Rectal smooth muscle tissue (tissue), 1 donor: Measurements from ENCODE around the gene SLC9A8.

Experiments
- H3K27ac ChIP-seq: one replicate; pipeline ENCODE4 v1.7.0; 2013; ENCODE audit warnings: low read depth, low read length, inconsistent platforms
- H3K27me3 ChIP-seq: one replicate; pipeline ENCODE4 v1.7.0; 2013; ENCODE audit warnings: low read length; ENCODE audit not compliant: control insufficient read depth, insufficient read depth
- H3K36me3 ChIP-seq: one replicate; pipeline ENCODE4 v1.7.0; 2013; ENCODE audit warnings: low read length; ENCODE audit not compliant: control insufficient read depth, insufficient read depth
- H3K4me1 ChIP-seq: one replicate; pipeline ENCODE4 v1.7.0; 2013; ENCODE audit warnings: low read length; ENCODE audit not compliant: control insufficient read depth, insufficient read depth
- H3K4me3 ChIP-seq: one replicate; pipeline ENCODE4 v1.7.0; 2013; ENCODE audit warnings: low read length
- H3K9ac ChIP-seq: one replicate; pipeline ENCODE4 v1.7.0; 2013; ENCODE audit warnings: low read length

SLC9A8 gene

GRCh38 chr20:49825521-49826033, 12.9 kb downstream of the SLC9A8 start:
- H3K4me1 ChIP-seq = peaks cover 3% of the 10 kb centered on the region

DNA sequence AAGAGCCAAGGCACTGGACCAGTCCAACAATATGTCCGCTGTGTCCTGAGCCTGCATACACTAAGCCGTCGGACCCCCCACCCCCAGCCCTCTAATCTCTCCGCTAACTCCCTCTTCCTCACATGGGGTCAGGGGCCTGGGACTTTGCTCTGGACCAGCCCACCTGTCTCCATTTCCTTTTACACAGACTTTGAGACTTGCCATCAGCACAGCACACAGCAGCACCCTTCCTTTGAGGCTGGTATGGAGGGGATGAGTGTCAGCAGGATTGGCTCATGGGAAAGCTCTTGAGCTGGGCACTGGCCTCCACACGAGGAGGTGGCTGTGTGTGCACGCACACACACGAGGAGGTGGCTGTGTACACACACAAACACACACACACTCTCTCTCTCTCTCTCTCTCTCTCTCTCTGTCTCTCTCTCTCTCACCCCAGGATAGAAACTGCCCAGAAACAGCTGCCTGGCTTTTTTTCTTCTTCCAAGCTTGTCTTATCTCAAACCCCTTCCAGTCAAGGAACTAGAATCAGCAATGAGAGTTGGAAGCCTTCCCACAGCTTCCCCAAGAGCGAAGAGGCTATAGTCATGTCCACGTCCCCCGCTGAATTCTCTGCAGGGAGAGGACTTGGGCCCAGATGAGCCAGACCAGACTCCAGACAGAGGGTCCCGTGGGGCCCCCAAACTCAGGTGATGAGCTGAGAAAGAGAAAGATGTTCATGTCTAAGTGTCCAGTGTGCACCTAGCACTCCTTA, 18.6 kb downstream of the SLC9A8 start:
- H3K27me3 ChIP-seq = no peaks in the 10 kb centered on the region
- H3K27ac ChIP-seq = no peak overlapping the region
- no peak overlapping the region for H3K4me3 ChIP-seq
- peaks cover 6% of the 10 kb centered on the region for H3K36me3 ChIP-seq
- no peak overlapping the region for H3K9ac ChIP-seq
- no peaks in the 10 kb centered on the region for H3K4me1 ChIP-seq

More at GRCh38 chr20:49825521-49826033, 12.9 kb downstream of the SLC9A8 start:
- Histone ChIP-seq H3K4me3 (no peak overlapping the region), H3K27ac (no peak overlapping the region), H3K36me3 (peaks cover 2% of the 10 kb centered on the region), H3K9ac (no peak overlapping the region), H3K27me3 (no peaks in the 10 kb centered on the region)

DNA sequence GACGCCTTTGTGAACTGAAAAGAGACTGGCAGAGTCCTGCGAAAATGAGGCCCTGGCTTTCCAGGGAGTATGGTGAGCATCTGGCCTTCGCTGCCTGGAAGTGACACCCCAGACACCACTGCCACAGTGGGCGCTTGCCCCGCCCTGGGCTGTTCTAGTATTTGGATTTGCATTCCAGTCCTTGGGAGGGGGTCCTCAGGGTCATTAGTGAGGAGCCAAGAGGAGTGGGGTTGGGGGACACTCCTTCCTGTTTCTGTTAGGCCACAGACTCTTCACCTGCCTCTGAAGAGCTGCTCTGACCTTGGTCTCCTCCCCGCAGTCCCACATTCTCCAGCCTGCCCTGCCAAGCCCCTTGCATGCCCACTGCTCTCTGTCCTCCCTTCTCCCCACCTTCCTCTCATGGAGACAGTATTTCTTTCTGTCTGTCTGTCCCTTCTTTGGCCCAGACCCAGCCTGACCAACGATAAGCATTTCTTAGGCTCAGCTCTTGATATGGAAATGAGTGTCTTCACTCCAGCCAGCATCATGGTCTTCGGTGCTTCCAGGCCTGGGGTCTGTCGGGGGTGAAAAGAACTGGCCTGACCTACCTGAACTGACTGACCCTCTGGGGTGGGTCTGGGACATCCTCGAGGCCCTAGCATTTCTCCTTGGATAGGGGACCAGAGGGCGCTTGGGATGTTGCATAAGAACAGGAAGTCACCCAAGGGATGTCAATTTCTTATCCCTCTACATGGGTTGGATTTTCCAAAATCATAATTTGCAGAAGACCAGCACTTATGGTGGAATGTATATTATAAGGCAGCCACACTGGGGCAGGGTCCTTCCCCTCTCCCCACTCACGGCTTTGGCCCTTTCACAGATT, 19.4 kb downstream of the SLC9A8 start:
- Histone ChIP-seq H3K9ac (no peak overlapping the region), H3K27ac (no peak overlapping the region), H3K36me3 (peaks cover 6% of the 10 kb centered on the region), H3K4me1 (no peaks in the 10 kb centered on the region), H3K27me3 (no peaks in the 10 kb centered on the region), H3K4me3 (no peak overlapping the region)

DNA sequence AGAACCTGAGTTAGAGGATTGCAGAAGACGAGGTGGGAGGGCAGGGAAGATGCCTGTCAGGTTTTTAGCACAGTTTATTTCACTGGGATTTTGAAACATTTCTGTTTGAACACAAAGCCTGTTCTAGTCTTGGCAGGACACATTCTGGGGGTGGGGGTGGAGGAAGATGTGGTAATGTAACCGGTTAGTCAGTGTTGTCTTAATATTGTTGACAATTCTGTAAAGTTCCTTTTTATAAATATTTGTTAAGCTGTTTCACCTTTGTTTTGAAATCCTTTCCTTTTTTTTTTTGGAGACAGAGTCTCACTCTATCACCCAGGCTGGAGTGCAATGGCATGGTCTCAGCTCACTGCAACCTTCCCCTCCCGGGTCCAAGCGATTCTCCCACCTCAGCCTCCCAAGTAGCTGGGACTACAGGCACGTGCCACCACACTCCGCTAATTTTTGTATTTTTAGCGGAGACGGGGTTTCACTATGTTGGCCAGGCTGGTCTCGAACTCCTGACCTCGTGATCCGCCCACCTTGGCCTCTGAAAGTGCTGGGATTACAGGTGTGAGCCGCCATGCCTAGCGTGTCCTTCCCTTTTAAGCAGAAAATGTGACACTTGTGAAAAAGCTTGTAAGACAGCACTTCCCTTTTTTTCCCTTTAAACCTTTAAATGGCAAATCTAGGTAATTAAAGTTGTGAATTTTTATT, 20.2 kb downstream of the SLC9A8 start:
- Histone ChIP-seq H3K4me3 (no peak overlapping the region), H3K27me3 (no peaks in the 10 kb centered on the region), H3K4me1 (no peaks in the 10 kb centered on the region), H3K36me3 (peaks cover 6% of the 10 kb centered on the region), H3K27ac (no peak overlapping the region), H3K9ac (no peak overlapping the region)

- Histone ChIP-seq H3K36me3 (peaks cover 6% of the 10 kb centered on the region), H3K4me1 (no peaks in the 10 kb centered on the region), H3K27me3 (no peaks in the 10 kb centered on the region), H3K4me3 (no peak overlapping the region), H3K27ac (no peak overlapping the region), H3K9ac (no peak overlapping the region)
Measured at GRCh38 chr20:49833483-49833882, 20.9 kb downstream of the SLC9A8 start.

DNA sequence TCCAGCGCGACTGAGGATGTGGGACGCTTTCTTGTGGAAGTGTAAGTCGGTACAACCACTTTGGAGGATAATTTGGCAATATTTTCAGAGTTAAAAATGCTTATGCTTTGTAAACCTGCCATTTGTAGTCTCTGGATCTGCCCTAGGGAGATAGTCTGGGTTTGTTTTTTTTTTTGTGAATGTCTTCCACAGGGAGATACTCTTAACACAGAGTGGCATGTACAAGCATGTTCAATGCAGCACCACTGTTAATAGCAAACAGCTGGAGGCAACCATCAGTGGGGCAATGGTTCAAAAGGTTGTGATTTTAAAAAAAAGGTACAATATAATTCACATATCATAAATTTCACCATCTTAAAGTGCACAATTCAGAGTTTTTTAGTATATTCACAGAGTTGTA, 22.4 kb downstream of the SLC9A8 start:
- H3K27ac ChIP-seq = no peak overlapping the region
- no peak overlapping the region for H3K9ac ChIP-seq
- peaks cover 6% of the 10 kb centered on the region for H3K36me3 ChIP-seq
- no peaks in the 10 kb centered on the region for H3K27me3 ChIP-seq
- H3K4me3 ChIP-seq = no peak overlapping the region
- H3K4me1 ChIP-seq = no peaks in the 10 kb centered on the region

DNA sequence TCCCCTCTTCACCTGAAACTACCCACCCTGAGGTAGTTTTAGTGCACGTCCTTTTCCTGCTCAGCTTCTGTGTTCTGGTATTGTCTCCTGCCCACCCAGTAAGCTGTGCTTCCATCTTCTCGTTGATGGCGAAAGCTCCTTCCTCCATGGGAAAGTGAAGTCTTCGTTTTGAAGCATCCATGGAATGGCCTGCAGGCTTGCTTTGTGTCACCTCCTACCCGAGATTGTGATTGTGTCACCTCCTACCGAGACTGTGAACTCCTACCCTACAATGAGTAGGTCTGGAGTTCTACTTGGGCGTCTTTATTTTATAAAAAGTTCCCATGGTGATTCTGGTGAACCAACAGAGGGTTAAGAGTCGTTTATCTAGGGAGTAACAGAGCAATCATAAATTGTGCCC, 25.9 kb downstream of the SLC9A8 start:
- H3K4me1 ChIP-seq = no peaks in the 10 kb centered on the region
- H3K27me3 ChIP-seq = no peaks in the 10 kb centered on the region
- no peak overlapping the region for H3K9ac ChIP-seq
- H3K36me3 ChIP-seq = no peaks in the 10 kb centered on the region
- no peak overlapping the region for H3K27ac ChIP-seq
- H3K4me3 ChIP-seq = no peak overlapping the region

DNA sequence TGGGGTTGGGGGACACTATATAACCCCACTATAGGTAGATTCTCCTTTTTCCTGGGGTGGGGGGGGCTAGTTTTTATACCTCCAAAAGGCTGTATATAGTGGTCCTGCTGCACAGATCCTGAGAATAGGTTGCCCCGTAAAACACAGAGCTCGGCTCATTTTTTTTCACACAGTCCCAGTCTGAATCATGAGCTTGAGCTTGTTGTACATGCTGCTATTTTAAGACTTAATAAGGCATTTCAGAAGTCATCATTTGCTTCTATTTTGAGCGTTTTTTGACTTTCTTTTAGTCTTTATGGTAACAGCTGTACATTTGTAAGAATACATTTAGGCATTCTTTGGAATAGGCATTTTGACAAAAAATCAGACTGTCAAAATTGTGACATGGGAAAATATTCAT, 30.5 kb downstream of the SLC9A8 start:
- Histone ChIP-seq H3K27ac (no peak overlapping the region), H3K4me1 (peaks cover 4% of the 10 kb centered on the region), H3K9ac (no peak overlapping the region), H3K27me3 (no peaks in the 10 kb centered on the region), H3K36me3 (peaks cover 2% of the 10 kb centered on the region), H3K4me3 (no peak overlapping the region)

- no peak overlapping the region for H3K4me3 ChIP-seq
- H3K27me3 ChIP-seq = no peaks in the 10 kb centered on the region
- no peak overlapping the region for H3K9ac ChIP-seq
- H3K4me1 ChIP-seq = peaks cover 4% of the 10 kb centered on the region
- no peak overlapping the region for H3K27ac ChIP-seq
- H3K36me3 ChIP-seq = peaks cover 4% of the 10 kb centered on the region
Measured at GRCh38 chr20:49843770-49844380, 31.2 kb downstream of the SLC9A8 start.

DNA sequence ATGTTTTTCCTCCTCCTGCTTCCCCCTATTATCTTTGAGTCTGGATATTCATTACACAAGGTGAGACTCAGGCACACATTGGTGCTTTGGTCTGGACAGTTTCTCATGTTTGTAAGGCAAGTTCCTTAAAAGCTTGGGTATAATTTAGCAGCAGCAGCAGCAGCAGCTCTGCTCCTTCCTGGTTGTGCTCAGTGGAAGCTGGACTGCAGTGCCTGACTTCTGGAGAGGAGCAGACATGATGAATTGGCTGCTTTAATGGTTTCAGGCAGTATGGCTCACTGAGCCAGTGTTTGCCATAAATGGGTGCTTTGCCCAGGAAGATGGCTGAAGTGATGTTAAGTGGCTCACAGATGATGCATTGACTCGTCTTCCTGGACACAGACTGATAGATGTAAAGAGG, 32.4 kb downstream of the SLC9A8 start:
- Histone ChIP-seq H3K27me3 (no peaks in the 10 kb centered on the region), H3K4me3 (no peak overlapping the region), H3K9ac (no peak overlapping the region), H3K27ac (no peak overlapping the region), H3K4me1 (peaks cover 4% of the 10 kb centered on the region), H3K36me3 (peaks cover 13% of the 10 kb centered on the region)

DNA sequence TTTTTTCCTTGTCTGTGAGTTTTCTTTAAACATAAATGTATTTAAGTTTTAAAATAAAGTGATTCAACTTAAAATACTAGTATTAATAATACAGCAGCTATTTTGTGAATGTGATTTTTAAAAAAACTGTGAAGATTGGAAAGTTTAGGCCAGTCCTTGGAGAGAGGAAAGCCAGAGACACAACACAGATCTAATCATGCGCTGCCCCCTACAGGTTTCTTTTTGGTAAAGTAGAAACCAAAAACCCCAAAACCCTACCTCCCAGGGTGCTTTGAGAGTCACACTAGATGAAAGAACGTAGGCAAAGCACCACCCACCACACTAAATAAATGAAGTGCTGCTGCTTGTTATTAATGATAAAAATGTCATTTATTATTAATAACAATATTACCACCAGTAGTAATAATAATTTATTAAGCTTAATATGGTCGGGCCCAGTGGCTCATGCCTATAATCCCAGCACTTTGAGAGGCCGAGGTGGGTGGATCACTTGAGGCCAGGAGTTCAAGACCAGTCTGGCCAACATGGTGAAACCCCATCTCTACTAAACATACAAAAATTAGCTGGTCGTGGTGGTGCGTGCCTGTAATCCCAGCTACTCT, 33.7 kb downstream of the SLC9A8 start:
- Histone ChIP-seq H3K4me1 (peaks cover 4% of the 10 kb centered on the region), H3K27ac (no peak overlapping the region), H3K9ac (no peak overlapping the region), H3K36me3 (peaks cover 13% of the 10 kb centered on the region), H3K27me3 (no peaks in the 10 kb centered on the region), H3K4me3 (no peak overlapping the region)
